ENCODE results near the gene PFKFB4. TPM values are rescaled to one million over a fixed set of nuclear protein-coding genes. Genes with fewer than 3 reads are reported as not detected.

Gene PFKFB4
- total and polyA plus RNA-seq, 2 of the 8 experiments (the other 6 are each of a cell fraction or from before 2014, with no cell fraction given), result 10.7 to 20.1 TPM

GRCh38 chr3:48486952-48487351 is 69.7 kb downstream of the PFKFB4 start:
- no peak for FAIRE-seq
- Histone ChIP-seq H3K4ac (replicated peaks; ENCODE audit: insufficient read length, low read depth, low read length) (no peak overlapping the region), H3K56ac (replicated peaks; ENCODE audit: insufficient read length, low read depth, low read length) (no peak overlapping the region), H3K23ac (ENCODE audit: insufficient read length) (no peak overlapping the region), H2AFZ (ENCODE audit: low read length) (no peak overlapping the region), H4K5ac (ENCODE audit: insufficient read length, low read depth, low read length) (no peak overlapping the region), H2BK5ac (ENCODE audit: low read depth, low read length) (no peak overlapping the region), H3K4me2 (ENCODE audit: insufficient read depth in 1 of 2, low read depth in 2 of 2, low read length in 2 of 2) (no peak overlapping the region), H2BK120ac (replicated peaks; ENCODE audit: low read depth, low read length) (no peak overlapping the region), H3K27ac (ENCODE audit: low read depth, low read length) (no peak overlapping the region), H3K18ac (ENCODE audit: extremely low read depth, low read length) (no peak overlapping the region), H3K27me3 (replicated peaks in 1 of 4; ENCODE audit: control insufficient read depth in 3 of 4, extremely low read depth in 1 of 4, insufficient read depth in 3 of 4, low read length in 3 of 4) (no peaks in the 10 kb centered on the region), H2BK20ac (ENCODE audit: low read length) (no peak overlapping the region), H3K9ac (replicated peaks in 1 of 4; ENCODE audit: extremely low read depth in 1 of 4, low read depth in 3 of 4, low read length in 3 of 4) (no peak overlapping the region), H3K4me1 (replicated peaks in 1 of 4; ENCODE audit: control insufficient read depth in 3 of 4, insufficient read depth in 4 of 4, low read length in 3 of 4) (no peaks in the 10 kb centered on the region; a peak in 1 of 7 replicates), H2BK12ac (ENCODE audit: low read depth, low read length) (no peak overlapping the region), H3K4me3 (ENCODE audit: extremely low read depth in 1 of 4, insufficient read depth in 2 of 4, low read depth in 3 of 4, low read length in 4 of 4) (no peak overlapping the region), H2AK5ac (ENCODE audit: low read depth, low read length) (no peak overlapping the region), H3K79me2 (ENCODE audit: control insufficient read depth in 1 of 2, insufficient read depth in 2 of 2, low read length in 2 of 2) (no peaks in the 10 kb centered on the region), H2BK15ac (ENCODE audit: low read length) (no peak overlapping the region), H4K20me1 (replicated peaks in 1 of 2; ENCODE audit: control insufficient read depth in 1 of 2, insufficient read depth in 2 of 2, low read length in 2 of 2) (no peaks in the 10 kb centered on the region), H3K9me3 (ENCODE audit: insufficient read depth in 2 of 2, low read depth in 1 of 2, low read length in 1 of 2) (no peaks in the 10 kb centered on the region; a peak in 1 of 4 replicates), H4K8ac (ENCODE audit: extremely low read depth, insufficient read depth, low read length) (no peak overlapping the region), H3K36me3 (ENCODE audit: control insufficient read depth in 2 of 4, insufficient read depth in 4 of 4, low read length in 3 of 4) (no peaks in the 10 kb centered on the region), H3K23me2 (ENCODE audit: low read depth, low read length) (no peaks in the 10 kb centered on the region), H4K91ac (replicated peaks; ENCODE audit: insufficient read length, low read length) (no peak overlapping the region), H3K79me1 (ENCODE audit: low read depth, low read length) (no peaks in the 10 kb centered on the region), H3K14ac (ENCODE audit: insufficient read length) (no peak overlapping the region)
- CTCF ChIA-PET (ENCODE audit: partially characterized antibody), result no interaction called here
- no peak for DNase-seq (ENCODE audit: low read depth in 1 of 2, low spot score in 2 of 2)
- POLR2A ChIA-PET (ENCODE audit: partially characterized antibody), result interaction anchor here (2.0 kb wide), 1 partner anchor 18 kb away, joined by 7 read pairs; no protein-coding TSS in a partner anchor
- 92% methylated on average over 5 of the region's 5 CpGs; no CpG with 5 or more reads in 1 of the 2 experiments for WGBS, 2 experiments (ENCODE audit: extremely low coverage in 1 of 2, insufficient coverage in 1 of 2, insufficient read length in 1 of 2, insufficient replicate concordance in 2 of 2, low coverage in 1 of 2, low lambda C conversion rate in 2 of 2, missing lambda C conversion rate in 1 of 2)
- TF ChIP-seq MAX (IDR thresholded peaks at IDR 0.05) (no peak), ZNF274 (IDR thresholded peaks at IDR 0.05; ENCODE audit: borderline replicate concordance, extremely low read depth, low read length) (no peak), MAFK (IDR thresholded peaks at IDR 0.05; ENCODE audit: low read depth, low read length) (no peak), JUND (IDR thresholded peaks at IDR 0.05; ENCODE audit: low read length) (no peak), POU5F1 (IDR thresholded peaks at IDR 0.05; ENCODE audit: low read depth, low read length) (no peak), RXRA (IDR thresholded peaks at IDR 0.05; ENCODE audit: insufficient read depth, low read depth, low read length) (no peak), FOSL1 (IDR thresholded peaks at IDR 0.05; ENCODE audit: insufficient read depth, low read depth, low read length) (no peak), RFX5 (IDR thresholded peaks at IDR 0.05; ENCODE audit: borderline replicate concordance, low read depth, low read length) (no peak), HDAC2 (IDR thresholded peaks at IDR 0.05; ENCODE audit: borderline replicate concordance in 1 of 2, low read depth in 2 of 2, low read length in 2 of 2) (no peak), SP4 (IDR thresholded peaks at IDR 0.05; ENCODE audit: low read length) (no peak), CEBPB (IDR thresholded peaks at IDR 0.05; ENCODE audit: low read depth, low read length) (no peak), YY1 (IDR thresholded peaks at IDR 0.05; ENCODE audit: low read depth, low read length) (no peak), HDAC6 (IDR thresholded peaks at IDR 0.05; ENCODE audit: low read depth, low read length) (no peak)

Data from H1 (cell line).